GM19438 (cell line): ENCODE measurements around the gene MLLT1.

ENCODE experiments used
- ATAC-seq: cut with Tn5 transposase; IDR thresholded peaks from one replicate; pipeline ENCODE4 v1.9.1; 2021; ENCODE audit warnings: low read depth; ENCODE audit not compliant: unreplicated experiment

Gene MLLT1

DNA sequence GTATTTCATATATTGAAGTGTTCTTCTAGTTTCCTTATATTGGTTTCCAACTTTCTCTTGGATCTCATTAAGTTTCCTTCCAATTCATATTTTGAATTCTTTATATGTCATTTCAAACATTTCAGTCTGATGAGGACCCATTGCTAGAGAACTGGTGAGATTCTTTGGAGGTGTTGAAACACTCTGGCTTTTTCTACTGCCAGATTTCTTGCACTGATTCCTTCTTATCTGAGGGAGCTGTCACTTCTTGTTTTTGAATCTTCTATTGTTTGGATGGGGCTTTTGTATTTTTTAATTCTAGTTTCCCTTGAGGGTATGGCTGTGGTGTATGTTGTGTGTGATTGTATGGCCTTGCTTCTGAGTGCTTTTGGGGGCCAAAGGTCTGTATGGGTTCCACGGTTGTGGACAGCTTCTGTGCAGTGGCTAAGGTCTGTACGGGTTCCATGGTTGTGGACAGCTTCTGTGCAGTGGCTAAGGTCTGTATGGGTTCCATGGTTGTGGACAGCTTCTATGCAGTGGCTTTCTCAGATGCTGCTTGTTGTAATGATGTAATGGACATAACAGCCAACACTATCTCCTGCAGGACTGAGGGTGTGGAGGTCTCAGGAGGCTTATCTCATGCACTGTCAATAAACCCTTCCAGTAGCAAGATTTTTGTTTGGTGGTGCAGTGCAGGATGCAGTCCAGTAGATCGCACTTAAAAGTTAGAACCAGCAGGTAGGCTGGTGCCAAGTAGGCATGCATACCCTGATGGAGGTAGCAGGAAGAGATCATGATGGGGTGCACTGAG lies 107.5 kb downstream of the MLLT1 start:
- ATAC-seq = no peak

DNA sequence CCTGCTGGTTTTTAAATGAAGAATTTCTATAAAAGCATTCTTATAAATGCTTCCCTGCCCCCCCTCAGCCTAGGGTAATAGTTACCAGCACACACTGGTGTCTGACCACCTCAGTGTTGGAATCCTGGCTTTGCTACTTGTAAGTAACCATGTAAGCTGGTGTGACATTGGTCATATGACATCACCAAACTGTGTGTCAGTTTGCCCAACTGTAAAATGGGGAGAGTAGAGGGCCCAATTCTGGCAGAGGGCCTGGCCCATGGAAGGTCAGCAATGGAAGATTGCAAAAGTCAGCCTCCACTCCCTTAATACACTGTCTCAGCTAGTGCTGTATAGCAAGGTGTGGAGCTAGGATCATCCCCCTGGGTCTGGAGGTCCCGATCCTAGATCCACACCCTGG lies 112.7 kb downstream of the MLLT1 start:
- ATAC-seq = no peak

DNA sequence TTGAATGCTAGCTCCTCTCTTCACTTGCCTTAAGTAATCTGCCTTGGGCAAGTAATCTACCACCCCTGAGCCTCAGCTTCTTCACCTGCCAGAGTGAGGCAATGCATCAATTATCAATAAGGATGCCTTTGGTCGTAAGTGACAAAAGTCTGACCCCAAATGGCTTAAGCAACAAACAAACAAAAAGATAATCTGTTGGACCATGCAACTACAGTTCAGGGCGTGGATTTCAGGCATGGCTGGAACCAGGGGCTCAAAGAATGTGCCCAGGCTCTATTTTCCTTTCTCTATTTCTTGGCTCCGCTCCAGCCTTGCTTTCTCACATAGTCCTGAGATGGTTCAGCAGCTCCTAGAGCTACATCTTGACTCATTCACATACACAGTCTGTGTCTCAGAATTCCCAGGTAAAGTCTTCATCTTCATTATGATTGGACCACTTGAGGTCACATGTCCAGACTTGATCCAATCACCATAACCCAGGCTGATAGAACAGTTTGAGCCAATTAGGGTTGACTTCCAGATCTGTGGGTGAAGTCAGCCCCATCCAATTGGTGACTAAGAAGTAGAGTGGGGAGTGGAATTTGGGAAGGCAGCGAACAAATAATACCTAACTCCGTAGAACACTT lies 114.8 kb downstream of the MLLT1 start:
- no peak for ATAC-seq

DNA sequence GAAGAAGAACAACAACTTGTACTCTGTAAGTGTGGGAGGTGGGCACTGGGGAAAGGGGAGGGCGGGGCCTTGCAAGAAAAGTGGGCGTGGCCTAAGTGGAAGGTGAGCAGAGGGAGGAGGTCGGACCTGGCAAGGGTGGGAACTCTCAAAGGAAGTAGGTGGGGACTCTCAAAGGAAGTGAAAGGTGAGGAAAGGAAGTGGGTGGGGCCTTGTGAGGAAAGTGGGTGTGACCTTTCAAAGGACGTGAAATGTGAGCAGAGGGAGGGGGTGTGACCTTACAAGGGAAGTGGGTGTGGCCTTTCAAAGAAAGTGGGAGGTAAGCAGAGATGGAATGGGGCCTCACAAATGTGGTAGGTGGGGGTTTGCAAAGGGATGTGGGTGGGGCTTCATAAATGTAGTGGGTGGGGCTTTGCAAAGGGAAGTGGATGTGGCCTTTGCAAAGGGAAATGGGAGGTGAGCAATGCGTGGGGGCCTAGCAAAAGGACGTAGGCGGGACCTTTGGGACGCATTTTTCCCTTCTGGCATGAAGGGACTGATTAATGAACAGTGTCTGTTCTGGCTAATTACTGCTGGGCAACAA lies 118.4 kb downstream of the MLLT1 start:
- ATAC-seq = peak; percentile 66
